Measurements from ENCODE around the gene PTPRD.

GRCh38 chr9:8917956-8918739 lies 1694.7 kb downstream of the PTPRD start:
- TF ChIP-seq YY1 (IDR thresholded peaks at IDR 0.05; ENCODE audit: extremely low read depth, insufficient replicate concordance, low read depth, low read length) (no peak), EGR1 (IDR thresholded peaks at IDR 0.05; ENCODE audit: low read depth) (no peak), POLR2A (IDR thresholded peaks at IDR 0.05; ENCODE audit: borderline replicate concordance, extremely low read depth, insufficient read depth, insufficient read length) (no peak), CTCF (IDR thresholded peaks at IDR 0.05 in 2 of 3, conservative IDR thresholded peaks at IDR 0.05 in 1 of 3; ENCODE audit: borderline replicate concordance in 1 of 3, insufficient read depth in 1 of 3, low read depth in 2 of 3, low read length in 2 of 3) (no peak), ZNF274 (IDR thresholded peaks at IDR 0.05; ENCODE audit: low read depth, low read length) (no peak), POLR2AphosphoS5 (IDR thresholded peaks at IDR 0.05; ENCODE audit: low read depth, low read length) (no peak), CEBPB (IDR thresholded peaks at IDR 0.05; ENCODE audit: low read depth) (no peak), ZBTB33 (IDR thresholded peaks at IDR 0.05; ENCODE audit: extremely low read depth, insufficient replicate concordance, low read length) (no peak), EZH2phosphoT487 (IDR thresholded peaks at IDR 0.05; ENCODE audit: borderline replicate concordance) (no peak), SIN3A (IDR thresholded peaks at IDR 0.05; ENCODE audit: low read depth) (no peak), TCF7L2 (IDR thresholded peaks at IDR 0.05; ENCODE audit: borderline replicate concordance, extremely low read depth, insufficient read depth, insufficient read length) (no peak), FOSL1 (IDR thresholded peaks at IDR 0.05; ENCODE audit: low read depth) (no peak)
- TF ChIP-seq, protein P1, sequence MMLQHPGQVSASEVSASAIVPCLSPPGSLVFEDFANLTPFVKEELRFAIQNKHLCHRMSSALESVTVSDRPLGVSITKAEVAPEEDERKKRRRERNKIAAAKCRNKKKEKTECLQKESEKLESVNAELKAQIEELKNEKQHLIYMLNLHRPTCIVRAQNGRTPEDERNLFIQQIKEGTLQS (IDR thresholded peaks at IDR 0.05) = no peak
